ENCODE data around the gene ENDOG. TPM values are rescaled to one million over a fixed set of nuclear protein-coding genes. Genes with fewer than 3 reads are reported as not detected.

ENDOG gene
- total RNA-seq, 2 donors from 2014 or later, result 22.4 to 24.9 TPM

GRCh38 chr9:128822407-128823042 lies 4.2 kb downstream of the ENDOG start:
- intact Hi-C loops (cut with DNase I), result loop anchor here (10.0 kb wide), 1 partner anchor 88 kb away; no protein-coding TSS in a partner anchor
- DNase-seq (no peak), ATAC-seq (no peak)
- WGBS, 2 donors, result 79 to 89% methylated on average over 14 to 22 of the region's 22 CpGs
- no peaks in the 10 kb centered on the region for H3K27me3 ChIP-seq
- H3K36me3 ChIP-seq (replicated peaks in 1 of 2; ENCODE audit: insufficient read depth in 1 of 2, low read depth in 2 of 2), result peaks cover 0 to 16% of the 10 kb centered on the region in 2 donors
- peaks cover 18% of the 10 kb centered on the region for H3K4me1 ChIP-seq
- no peak overlapping the region for H3K27ac ChIP-seq
- no peak for TF ChIP-seq POLR2A (IDR thresholded peaks at IDR 0.05)
- no peak for TF ChIP-seq CTCF (IDR thresholded peaks at IDR 0.05)
- H3K9me3 ChIP-seq, result no peaks in the 10 kb centered on the region
- no peak overlapping the region for H3K4me3 ChIP-seq

GRCh38 chr9:128823362-128823902 lies 5.1 kb downstream of the ENDOG start:
- intact Hi-C loops (cut with DNase I), result loop anchor here (10.0 kb wide), 1 partner anchor 89 kb away; no protein-coding TSS in a partner anchor
- Histone ChIP-seq H3K4me3 (no peak overlapping the region), H3K36me3 (replicated peaks in 1 of 2; ENCODE audit: insufficient read depth in 1 of 2, low read depth in 2 of 2) (peaks cover 0 to 16% of the 10 kb centered on the region in 2 donors), H3K27ac (no peak overlapping the region), H3K9me3 (no peaks in the 10 kb centered on the region), H3K27me3 (no peaks in the 10 kb centered on the region), H3K4me1 (peaks cover 23% of the 10 kb centered on the region)
- ATAC-seq, result no peak
- WGBS, 2 donors, result 83 to 89% methylated on average over 2 to 18 of the region's 19 CpGs
- no peak for DNase-seq
- TF ChIP-seq CTCF (IDR thresholded peaks at IDR 0.05), result no peak
- no peak for TF ChIP-seq POLR2A (IDR thresholded peaks at IDR 0.05)

GRCh38 chr9:128823903-128824406 lies 5.7 kb downstream of the ENDOG start:
- intact Hi-C loops (cut with DNase I), result loop anchor here (10.0 kb wide), 1 partner anchor 89 kb away; no protein-coding TSS in a partner anchor
- peaks cover 0 to 16% of the 10 kb centered on the region in 2 donors for H3K36me3 ChIP-seq (replicated peaks in 1 of 2; ENCODE audit: insufficient read depth in 1 of 2, low read depth in 2 of 2)
- no peak overlapping the region for H3K27ac ChIP-seq

GRCh38 chr9:128824911-128825310 lies 6.6 kb downstream of the ENDOG start:
- no peaks in the 10 kb centered on the region for H3K9me3 ChIP-seq
- H3K36me3 ChIP-seq (replicated peaks in 1 of 2; ENCODE audit: insufficient read depth in 1 of 2, low read depth in 2 of 2), result peaks cover 0 to 16% of the 10 kb centered on the region in 2 donors
- H3K4me1 ChIP-seq, result peaks cover 21% of the 10 kb centered on the region
- ATAC-seq (no peak), DNase-seq (no peak)
- intact Hi-C loops (cut with DNase I), result loop anchor here (10.0 kb wide), 1 partner anchor 90 kb away; no protein-coding TSS in a partner anchor
- no peak for TF ChIP-seq CTCF (IDR thresholded peaks at IDR 0.05)
- TF ChIP-seq POLR2A (IDR thresholded peaks at IDR 0.05), result no peak
- H3K27ac ChIP-seq, result no peak overlapping the region
- no peak overlapping the region for H3K4me3 ChIP-seq
- H3K27me3 ChIP-seq, result no peaks in the 10 kb centered on the region
- 84 to 87% methylated on average over 5 to 7 of the region's 7 CpGs for WGBS, 2 donors

More at GRCh38 chr9:128823903-128824406, 5.7 kb downstream of the ENDOG start:
- H3K4me1 ChIP-seq, result peaks cover 26% of the 10 kb centered on the region
- TF ChIP-seq POLR2A (IDR thresholded peaks at IDR 0.05) (no peak), CTCF (IDR thresholded peaks at IDR 0.05) (no peak)
- no peak overlapping the region for H3K4me3 ChIP-seq
- H3K27me3 ChIP-seq, result no peaks in the 10 kb centered on the region
- DNase-seq (no peak), ATAC-seq (no peak)
- WGBS, 2 donors, result 65 to 71% methylated on average over 4 to 11 of the region's 12 CpGs
- no peaks in the 10 kb centered on the region for H3K9me3 ChIP-seq
